Measurements from ENCODE around the gene ITLN1.

ITLN1 gene

DNA sequence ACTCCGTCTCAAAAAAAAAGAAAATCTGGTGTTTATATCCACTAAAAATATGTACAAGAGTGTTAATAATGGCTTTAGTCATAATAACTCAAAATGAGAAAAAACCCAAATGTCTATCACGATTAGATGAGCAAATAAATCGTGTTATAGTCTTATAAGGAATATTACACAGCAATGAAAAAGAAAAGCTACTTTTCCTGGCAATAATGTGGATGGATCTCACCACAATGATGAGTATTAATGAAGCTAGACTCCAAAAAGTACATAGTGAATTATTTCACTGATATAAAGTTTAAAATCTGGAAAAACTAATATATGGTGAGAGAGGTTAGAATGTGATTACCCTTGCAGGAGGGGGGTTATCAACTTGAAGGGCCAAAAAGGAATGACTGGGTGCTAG is 32.0 kb downstream of the ITLN1 start:
- DNase-seq, result no peak

DNA sequence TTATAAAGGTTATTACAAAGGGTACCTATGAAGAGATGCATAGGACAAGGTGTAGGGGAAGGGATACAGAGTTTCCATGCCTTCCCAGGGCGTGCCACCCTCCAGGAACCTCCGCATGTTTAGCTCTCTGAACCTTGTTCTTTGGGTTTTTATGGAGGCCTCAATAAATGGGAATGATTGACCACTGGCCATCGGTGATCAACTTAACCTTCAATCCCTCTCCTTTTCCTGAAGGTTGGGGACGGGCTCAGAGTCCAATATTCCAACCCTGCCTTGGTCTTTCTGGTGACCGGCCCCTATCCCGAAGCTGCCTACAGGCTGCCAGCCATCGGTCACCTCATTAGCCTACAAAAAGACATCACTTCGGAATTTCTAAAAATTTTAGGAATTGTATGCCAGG is 34.0 kb downstream of the ITLN1 start:
- no peak for DNase-seq

DNA sequence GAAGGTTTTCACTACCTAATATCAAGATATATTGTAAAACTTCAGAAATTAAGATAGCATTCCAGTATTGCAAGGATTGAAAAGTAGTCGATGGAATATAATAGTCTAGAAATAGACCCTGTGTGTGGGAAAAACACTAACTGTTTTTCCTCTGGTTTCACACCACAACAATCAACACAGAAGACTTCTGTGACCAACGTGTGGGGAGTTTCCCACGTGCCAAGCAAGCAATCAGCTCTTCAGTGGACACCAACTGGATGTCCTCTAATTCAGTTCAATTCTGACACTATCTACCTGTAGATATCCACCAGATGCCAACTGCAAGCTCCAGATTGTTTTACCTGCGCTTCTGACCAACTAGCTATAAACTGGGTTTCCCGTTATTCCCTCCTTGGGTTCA is 34.4 kb downstream of the ITLN1 start:
- DNase-seq, result no peak

DNA sequence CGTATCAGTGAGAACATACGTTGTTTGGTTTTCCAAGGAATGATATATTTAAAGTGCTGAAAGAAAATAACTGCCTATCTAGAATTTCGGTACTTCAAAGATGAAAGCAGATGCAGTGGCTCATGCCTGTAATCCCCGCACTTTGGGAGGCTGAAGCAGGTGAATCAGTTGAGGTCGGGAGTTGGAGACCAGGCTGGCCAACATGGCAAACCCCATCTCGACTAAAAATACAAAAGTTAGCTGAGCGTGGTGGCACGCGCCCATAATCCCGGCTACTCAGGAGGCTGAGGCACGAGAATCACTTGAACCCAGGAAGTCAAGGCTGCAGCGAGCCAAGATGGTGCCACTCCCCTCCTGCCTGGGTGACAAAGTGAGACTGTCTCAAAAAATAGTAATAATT is 38.7 kb downstream of the ITLN1 start:
- no peak for DNase-seq

DNA sequence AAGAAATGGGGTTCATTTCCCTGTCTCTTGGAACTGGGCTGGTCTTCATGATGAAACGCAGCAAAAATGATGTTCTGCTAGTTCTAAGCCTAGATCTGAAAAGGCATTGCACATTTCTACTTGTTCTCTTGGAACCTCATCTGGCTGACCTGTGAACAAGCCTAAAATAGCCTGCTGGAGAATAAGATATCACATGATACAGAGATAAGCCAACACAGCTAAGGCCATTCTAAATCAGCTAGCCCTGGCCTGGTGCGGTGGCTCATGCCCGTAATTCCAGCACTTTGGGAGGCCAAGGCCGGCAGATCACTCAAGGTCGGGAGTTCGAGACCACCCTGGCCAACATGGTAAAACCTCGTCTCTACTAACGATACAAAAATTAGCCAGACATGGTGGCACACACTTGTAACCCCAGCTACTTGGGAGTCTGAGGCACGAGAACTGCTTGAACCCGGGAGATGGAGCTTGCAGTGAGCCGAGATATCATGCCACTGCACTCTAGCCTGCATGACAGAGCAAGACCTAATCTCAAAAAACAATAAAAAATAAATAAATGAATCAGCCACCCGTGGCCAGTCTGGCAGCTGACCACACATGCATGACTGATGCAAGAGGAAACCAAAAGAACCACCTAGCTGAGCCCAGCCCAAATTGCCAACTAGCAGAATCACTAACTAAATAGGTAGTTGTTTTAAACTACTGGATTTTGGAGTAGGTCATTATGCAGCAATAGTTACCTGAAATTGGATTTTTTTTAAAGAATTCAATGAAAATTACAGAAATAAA is 40.3 kb downstream of the ITLN1 start:
- no peak for DNase-seq

DNA sequence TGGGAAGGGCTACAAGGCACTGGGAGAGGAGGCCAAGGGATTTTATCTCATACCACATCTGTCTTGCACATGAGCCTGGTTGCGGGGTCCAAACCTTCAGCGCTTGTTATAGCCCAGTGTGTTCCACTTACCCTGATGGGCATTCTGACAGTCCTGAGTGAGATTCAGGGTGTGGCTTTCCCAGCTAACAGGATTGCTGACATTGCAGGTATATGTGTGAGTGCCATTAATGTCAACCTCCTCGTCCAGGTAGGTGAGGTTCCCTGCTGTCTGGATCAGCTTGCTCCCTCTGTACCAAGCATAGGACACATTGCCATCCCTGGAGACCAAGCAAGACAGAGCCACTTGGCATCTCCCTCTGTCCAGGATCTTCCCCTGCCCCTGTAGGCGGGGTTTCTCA is 43.9 kb downstream of the ITLN1 start:
- DNase-seq, result peak; percentile 43

DNA sequence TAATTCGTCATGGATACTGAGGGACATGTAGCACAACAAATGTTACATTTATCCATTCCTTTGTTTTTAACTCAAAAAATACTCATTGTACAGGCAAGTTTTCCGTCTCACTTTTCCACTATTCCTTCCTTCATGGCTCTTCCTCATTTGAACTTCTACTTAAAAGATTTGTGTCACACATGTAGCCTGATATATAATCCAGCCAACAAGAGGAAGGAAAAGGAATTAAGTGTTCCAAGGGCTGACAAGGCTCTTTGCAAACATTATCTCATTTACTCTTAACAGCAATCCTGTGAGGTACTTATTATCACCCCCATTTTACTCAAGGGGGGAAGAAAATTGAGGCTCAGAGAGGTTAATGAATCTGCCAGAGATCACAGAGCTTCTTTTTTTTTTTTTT is 45.2 kb downstream of the ITLN1 start:
- DNase-seq, result no peak

DNA sequence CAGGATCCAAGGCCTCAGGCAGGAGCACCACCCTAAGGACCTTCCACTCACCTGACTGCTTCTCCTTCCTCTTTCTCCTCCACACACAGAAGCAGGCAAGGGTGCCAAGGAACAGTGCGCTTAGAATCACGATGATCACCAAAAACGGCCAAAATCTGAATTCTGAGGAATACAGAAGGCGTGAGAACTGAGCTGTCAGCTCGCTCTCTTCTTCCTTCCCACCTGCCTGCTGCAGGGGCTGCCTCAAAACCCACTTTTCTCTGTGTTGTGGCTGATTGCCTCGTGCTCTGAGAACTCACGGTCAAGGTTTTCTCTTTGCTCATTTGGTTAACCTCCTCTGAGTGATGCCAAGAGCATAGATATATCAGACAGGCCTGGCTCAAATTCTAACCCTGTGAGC is 46.1 kb downstream of the ITLN1 start:
- peak; percentile 56 for DNase-seq

DNA sequence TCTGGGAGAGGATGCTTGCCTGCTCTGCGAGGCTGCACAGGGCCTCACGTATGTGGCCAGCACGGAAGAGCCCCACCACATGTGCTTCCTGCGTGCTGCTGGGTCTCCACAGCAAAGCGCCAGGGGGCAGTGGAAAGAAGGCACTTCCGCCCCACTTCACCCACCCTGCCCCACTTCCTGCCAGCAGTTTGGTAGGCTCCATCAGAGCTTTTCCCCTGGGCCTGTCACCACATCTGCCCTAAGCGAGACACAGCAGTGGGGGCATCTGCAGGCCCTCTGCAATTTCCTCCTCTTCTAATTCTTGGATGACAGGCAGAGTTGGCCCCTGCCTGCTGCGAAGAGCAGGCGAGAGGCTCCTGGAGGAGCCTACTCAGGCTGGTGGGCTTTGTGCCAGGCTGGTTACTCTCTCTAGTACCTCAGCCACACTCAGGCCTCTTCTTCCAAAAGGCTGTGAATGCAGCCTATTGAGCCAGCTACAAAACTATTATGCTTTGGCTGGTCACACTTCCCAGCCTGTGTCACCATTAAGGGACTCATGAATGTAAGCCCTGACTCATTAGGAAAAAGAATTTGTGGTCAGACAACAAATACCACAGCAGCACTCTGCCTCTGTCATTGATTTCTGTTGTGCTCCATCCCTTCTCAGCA is 47.3 kb downstream of the ITLN1 start:
- DNase-seq, result peak; percentile 85

DNA sequence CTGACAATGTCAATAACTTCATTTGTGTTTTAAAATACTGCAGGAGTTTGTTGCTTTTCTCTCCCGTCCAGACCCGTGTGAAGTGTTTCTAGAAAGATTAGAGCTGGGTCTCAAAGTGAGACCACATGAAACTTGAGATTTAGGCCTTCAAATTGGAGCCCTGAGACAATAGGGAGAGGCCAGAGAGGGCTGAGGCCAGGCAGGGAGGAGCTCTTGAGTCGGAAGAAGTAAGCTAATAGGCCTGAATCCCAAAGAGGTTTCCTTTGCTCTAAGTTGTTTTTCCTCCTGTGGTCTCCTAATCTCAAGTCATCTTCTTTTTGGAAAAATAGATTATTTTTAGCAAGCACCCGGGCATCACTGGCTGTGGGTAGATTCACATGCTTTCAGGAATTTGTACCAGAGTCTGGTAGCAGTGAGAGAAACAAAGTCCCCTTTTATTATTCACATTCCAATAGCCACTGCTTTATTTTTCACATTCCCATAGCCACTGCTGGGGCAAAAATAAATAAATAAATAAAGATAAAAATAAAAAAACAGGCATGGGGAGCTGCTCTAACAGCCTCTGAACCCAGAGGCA is 47.9 kb downstream of the ITLN1 start:
- DNase-seq, result no peak

DNA sequence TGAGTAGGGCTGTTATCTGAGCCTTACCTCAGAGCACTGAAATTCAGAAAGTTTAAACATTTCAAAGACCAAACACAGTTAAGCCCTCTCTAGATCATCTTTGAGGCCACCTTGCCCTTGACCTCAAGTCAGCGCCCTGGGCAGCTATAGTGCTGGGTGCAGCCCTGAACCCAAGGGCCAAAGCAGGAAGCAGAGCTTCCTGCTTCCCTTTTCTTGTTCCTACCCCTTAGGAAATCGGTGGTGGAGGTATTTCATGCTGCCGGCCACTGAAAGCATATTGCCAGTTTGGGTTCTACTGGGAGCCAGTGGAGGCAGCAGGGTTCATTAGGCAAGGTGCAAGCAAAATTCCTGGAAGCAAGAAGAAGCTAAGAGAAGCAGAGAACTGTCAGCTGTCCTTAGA is 48.4 kb downstream of the ITLN1 start:
- DNase-seq, result no peak

DNA sequence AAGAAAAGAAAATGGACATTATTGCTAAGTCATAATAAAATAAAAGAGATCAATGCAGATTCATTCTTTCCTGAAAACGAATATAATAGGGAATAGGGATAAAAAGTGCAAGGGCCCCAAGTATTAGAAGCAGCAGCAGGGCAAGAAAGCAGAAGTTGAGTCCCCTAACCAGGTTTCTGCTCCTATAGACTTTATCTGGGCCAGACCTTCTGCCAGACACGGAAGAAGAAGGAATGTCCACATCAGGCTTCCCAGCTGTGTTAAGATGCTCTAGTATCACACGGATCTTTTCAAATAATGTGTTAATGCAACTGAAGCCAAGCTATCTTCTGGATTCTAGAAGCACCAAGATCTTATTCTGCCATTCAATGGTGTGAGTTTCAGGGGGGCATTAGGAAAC is 49.2 kb downstream of the ITLN1 start:
- DNase-seq, result no peak

DNA sequence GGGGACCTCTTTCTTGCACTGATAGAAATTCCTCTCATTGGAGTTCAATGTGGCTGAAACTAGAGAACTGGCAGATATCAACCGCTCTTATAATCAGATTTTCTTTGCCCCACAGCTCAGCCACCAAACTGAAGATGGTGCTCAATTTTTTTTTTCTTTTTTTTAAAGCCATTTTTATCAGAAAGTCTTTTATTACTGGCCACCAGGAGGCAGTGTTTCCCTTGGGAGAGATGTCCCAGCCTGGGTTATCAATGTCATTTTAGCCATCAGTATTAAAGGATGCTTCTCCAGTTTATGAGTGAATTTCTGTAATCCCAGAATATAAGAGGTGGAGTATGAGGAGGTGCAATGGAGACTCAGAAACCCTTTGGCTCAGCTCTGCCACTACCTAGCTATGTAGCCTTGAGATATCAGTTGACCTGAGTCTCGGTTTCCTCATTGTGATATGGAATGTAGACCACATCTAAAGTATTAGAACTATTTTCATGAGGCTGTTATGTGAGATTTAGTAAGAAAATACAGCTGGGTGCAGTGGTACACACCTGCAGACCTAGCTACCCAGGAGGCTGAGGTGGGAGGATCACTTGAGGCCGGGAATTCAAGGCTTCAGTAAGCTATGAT is 49.9 kb downstream of the ITLN1 start:
- DNase-seq, result no peak

DNA sequence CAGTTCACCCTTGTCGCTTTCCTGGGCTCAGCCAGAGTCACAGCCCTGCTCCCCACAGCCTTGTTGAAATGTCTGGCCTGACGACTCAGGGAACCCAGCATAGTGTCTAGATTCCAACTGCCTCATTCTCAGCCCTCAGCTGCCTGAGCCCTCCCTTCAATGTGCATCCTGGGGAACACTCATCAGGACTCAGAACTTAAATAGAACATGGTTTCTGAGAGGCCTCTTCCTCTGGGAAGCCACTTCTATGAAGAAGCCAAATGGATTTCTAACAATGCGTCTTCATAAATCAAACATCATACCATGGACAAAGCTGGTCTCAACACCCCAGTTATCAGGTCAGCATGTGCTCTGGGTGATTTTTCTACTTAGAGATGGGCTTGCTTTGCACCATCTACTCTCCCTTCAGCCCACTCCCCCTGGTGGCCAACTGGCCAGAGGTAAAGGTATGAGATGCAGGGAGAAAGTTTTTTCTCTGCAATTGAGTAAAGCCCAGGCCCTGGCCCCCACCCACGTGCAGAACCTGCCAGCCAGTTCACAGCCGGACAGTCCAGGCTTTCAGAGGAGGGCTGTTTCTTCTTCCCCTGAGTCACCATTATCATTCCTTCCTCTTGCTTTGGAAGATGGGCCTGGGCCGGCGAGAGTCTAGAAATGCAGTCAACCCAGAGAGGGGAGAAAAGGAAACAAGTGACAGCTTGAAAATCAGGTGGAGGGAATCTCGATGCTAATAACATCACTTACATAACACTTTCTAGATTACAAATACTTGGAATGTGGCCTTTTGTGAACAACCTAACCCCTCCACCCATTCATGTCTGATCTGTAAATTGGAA is 54.4 kb downstream of the ITLN1 start:
- DNase-seq, result peak; percentile 88

DNA sequence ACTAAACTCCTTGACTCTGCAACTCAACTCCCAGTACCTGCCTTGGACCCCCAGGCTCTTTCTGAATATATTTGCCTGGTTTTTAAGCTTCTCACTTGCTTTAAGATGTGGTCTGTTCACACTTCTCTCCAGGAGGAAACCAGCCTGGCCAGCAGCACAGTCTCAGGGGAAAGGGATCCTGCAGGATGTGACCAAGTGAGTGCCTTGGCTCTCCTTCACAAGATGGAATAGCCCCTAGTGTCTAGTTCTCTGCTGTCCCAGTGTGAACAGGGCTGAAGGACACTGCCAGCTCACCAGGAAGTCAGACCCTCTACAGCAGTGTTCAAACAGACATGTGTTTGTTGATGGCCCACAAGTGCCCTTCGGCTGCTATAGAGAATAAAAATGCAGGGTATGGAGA is 55.2 kb downstream of the ITLN1 start:
- no peak for DNase-seq

DNA sequence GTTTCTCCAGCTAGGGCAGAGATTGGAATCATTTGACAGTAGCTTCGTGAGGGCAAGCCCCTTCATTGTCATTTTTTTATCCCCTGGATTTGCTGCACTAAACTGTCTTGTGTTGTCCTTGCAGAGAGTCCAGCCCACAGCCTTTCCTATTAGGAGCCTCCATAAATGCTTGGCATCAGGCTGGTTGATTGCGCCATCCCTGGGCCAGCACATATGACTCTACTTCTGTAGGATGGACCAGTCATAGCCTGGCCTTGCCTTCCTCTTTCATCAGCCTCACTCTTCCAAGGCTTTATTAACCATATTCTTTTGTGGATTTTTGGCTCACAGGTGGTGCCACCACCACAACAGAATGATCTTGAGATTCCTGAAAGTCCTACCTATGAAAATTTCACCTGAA is 57.6 kb downstream of the ITLN1 start:
- no peak for DNase-seq

DNA sequence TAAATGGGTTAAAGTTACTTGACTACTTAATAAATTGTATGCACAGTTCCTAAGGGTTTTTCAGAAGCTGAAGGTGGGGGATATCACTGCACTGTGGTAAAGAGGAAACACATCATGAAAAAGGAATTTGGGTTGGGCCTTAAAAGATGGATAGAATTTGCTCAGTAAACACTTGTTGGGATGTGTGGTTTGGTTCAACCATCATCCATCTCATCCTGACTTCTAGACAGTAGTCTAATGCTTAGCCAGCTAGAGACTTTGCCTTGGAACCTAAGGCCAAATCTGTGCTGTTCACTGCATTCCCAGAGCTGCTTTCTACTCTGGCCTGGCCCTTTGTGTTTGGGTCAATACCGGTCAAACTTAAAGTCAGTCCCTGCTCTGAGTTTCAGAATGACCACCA is 58.4 kb downstream of the ITLN1 start:
- no peak for DNase-seq

Data from activated CD8-positive, alpha-beta memory T cell treated with anti-CD3 and anti-CD28 coated beads, Interleukin-2, amount 50 U/mL, for 48 hours (primary cell).